Left colon (tissue), 2 donors: ENCODE measurements around the gene DDAH1. TPM values are rescaled to one million over a fixed set of nuclear protein-coding genes. Genes with fewer than 3 reads are reported as not detected.

Experiments
- ATAC-seq: fragments of 200-7000 bp; cut with Tn5 transposase; one replicate; pipeline ENCODE4 v1.9.1; 2020; ENCODE audit warnings: mild to moderate bottlenecking, moderate library complexity
- DNase-seq, 2 donors: peaks; one replicate each; pipeline ENCODE4 v3.0.0-alpha.2; 2020
- intact Hi-C, 2 donors: fragments of 100-400 bp; cut with DNase I in 1 of 2; cut with micrococcal nuclease in 1 of 2; formaldehyde crosslinking; loops; one replicate each; pipeline versions ENCODE4 v1.11.2 to v1.14.0; 2022; cut with DNase I, micrococcal nuclease
- total RNA-seq, 2 donors: library from RNA; stranded (reverse); fragmentation: NEBNext Ultra II Directional; extraction: Animal tissue kit (Norgen Biotek cat#: 25700); gene quantifications; one replicate each; pipeline ENCODE4 v1.2.1, GENCODE V29; 2021
- donor health status: DM: no; HTN: no; CAD: no.
- donor health status: DM: yes; HTN: yes; CAD: no.

The DDAH1 gene
- total RNA-seq, 2 donors from 2014 or later: 88.5 to 93.0 TPM

GRCh38 chr1:85326336-85326735 is 138.6 kb downstream of the DDAH1 start:
- DNase-seq (no peak), ATAC-seq (peak; percentile 22)
- intact Hi-C loops: no loop called here

- DNase-seq (no peak), ATAC-seq (peak; percentile 97)
- intact Hi-C loops: no loop called here
These were observed 139.0 kb downstream of the DDAH1 start for GRCh38 chr1:85325920-85326319.

- no peak for ATAC-seq
- intact Hi-C loops: no loop called here
- no peak for DNase-seq
These were observed 141.2 kb downstream of the DDAH1 start for GRCh38 chr1:85323770-85324169.

GRCh38 chr1:85322655-85323054 is 142.3 kb downstream of the DDAH1 start:
- ATAC-seq (no peak), DNase-seq (no peak)
- intact Hi-C loops: no loop called here

GRCh38 chr1:85321237-85321964 is 143.6 kb downstream of the DDAH1 start:
- ATAC-seq (no peak), DNase-seq (no peak)
- intact Hi-C loops: no loop called here

GRCh38 chr1:85320371-85321131 is 144.4 kb downstream of the DDAH1 start:
- DNase-seq (no peak), ATAC-seq (no peak)
- intact Hi-C loops: no loop called here

- no peak for DNase-seq
- ATAC-seq: no peak
- intact Hi-C loops: no loop called here
These were observed 145.0 kb downstream of the DDAH1 start for GRCh38 chr1:85319931-85320330.

- ATAC-seq (no peak), DNase-seq (no peak)
- intact Hi-C loops: no loop called here
These were observed 145.5 kb downstream of the DDAH1 start for GRCh38 chr1:85319491-85319890.

GRCh38 chr1:85318217-85318616 is 146.7 kb downstream of the DDAH1 start:
- no peak for ATAC-seq
- intact Hi-C loops: no loop called here
- DNase-seq: no peak

GRCh38 chr1:85317560-85317959 is 147.4 kb downstream of the DDAH1 start:
- DNase-seq (no peak), ATAC-seq (no peak)
- intact Hi-C loops: no loop called here

- intact Hi-C loops: no loop called here
- no peak for DNase-seq
These were observed 148.6 kb downstream of the DDAH1 start for GRCh38 chr1:85316321-85316720.

GRCh38 chr1:85315789-85316188 is 149.2 kb downstream of the DDAH1 start:
- no peak for ATAC-seq
- intact Hi-C loops: no loop called here
- DNase-seq: no peak

More at GRCh38 chr1:85316321-85316720, 148.6 kb downstream of the DDAH1 start:
- no peak for ATAC-seq

GRCh38 chr1:85314726-85315125 is 150.2 kb downstream of the DDAH1 start:
- ATAC-seq: no peak
- DNase-seq: no peak
- intact Hi-C loops: no loop called here

GRCh38 chr1:85313888-85314696 is 150.9 kb downstream of the DDAH1 start:
- no peak for DNase-seq
- ATAC-seq: no peak
- intact Hi-C loops: no loop called here

GRCh38 chr1:85311818-85312217 is 153.1 kb downstream of the DDAH1 start:
- intact Hi-C loops: no loop called here
- DNase-seq: no peak

GRCh38 chr1:85308833-85309350 is 156.1 kb downstream of the DDAH1 start:
- DNase-seq (no peak), ATAC-seq (no peak)
- intact Hi-C loops: loop anchor here in 1 of 2 donors (2.0 to 10.0 kb wide), 4 partner anchors 194 to 706 kb away; partner anchors contain the start of gene CCN1

More at GRCh38 chr1:85311818-85312217, 153.1 kb downstream of the DDAH1 start:
- ATAC-seq: no peak

- intact Hi-C loops: loop anchor here in 1 of 2 donors (2.0 to 10.0 kb wide), 4 partner anchors 195 to 707 kb away; partner anchors contain the start of gene CCN1
- ATAC-seq (peak; percentile 100), DNase-seq (peak; percentile 73 to 91)
These were observed 156.7 kb downstream of the DDAH1 start for GRCh38 chr1:85307987-85308832.

- DNase-seq (no peak), ATAC-seq (no peak)
- intact Hi-C loops: loop anchor here in 1 of 2 donors (5.0 to 10.0 kb wide), 3 partner anchors 279 to 709 kb away; partner anchors contain the start of gene CCN1
These were observed 158.7 kb downstream of the DDAH1 start for GRCh38 chr1:85306236-85306635.
